ENCODE measurements around the gene HBD.

Gene HBD

GRCh38 chr11:5240056-5240455, 5.8 kb upstream of the HBD start:
- no peak overlapping the region for H3K27ac ChIP-seq
- no peak for TF ChIP-seq ZFX (IDR thresholded peaks at IDR 0.05; ENCODE audit: borderline replicate concordance)

GRCh38 chr11:5239046-5239445, 4.8 kb upstream of the HBD start:
- no peak overlapping the region for H3K27ac ChIP-seq
- TF ChIP-seq CTCF (IDR thresholded peaks at IDR 0.05) (no peak), ZFX (IDR thresholded peaks at IDR 0.05; ENCODE audit: borderline replicate concordance) (no peak)

GRCh38 chr11:5238486-5238885, 4.2 kb upstream of the HBD start:
- TF ChIP-seq CTCF (IDR thresholded peaks at IDR 0.05) (no peak), ZFX (IDR thresholded peaks at IDR 0.05; ENCODE audit: borderline replicate concordance) (no peak)
- no peak overlapping the region for H3K27ac ChIP-seq

- no peak for TF ChIP-seq CTCF (IDR thresholded peaks at IDR 0.05)
- no peak for TF ChIP-seq ZFX (IDR thresholded peaks at IDR 0.05; ENCODE audit: borderline replicate concordance)
- H3K27ac ChIP-seq: no peak overlapping the region
Measured at GRCh38 chr11:5237420-5237819, 3.1 kb upstream of the HBD start.

GRCh38 chr11:5235364-5236095, 1.2 kb upstream of the HBD start:
- TF ChIP-seq ZFX (IDR thresholded peaks at IDR 0.05; ENCODE audit: borderline replicate concordance) (no peak), CTCF (IDR thresholded peaks at IDR 0.05) (no peak)
- no peak overlapping the region for H3K27ac ChIP-seq

GRCh38 chr11:5233307-5233706, 976 bp downstream of the HBD start:
- no peak overlapping the region for H3K27ac ChIP-seq
- no peak for TF ChIP-seq CTCF (IDR thresholded peaks at IDR 0.05)
- no peak for TF ChIP-seq ZFX (IDR thresholded peaks at IDR 0.05; ENCODE audit: borderline replicate concordance)

GRCh38 chr11:5232821-5233220, 1.5 kb downstream of the HBD start:
- H3K27ac ChIP-seq: no peak overlapping the region
- TF ChIP-seq ZFX (IDR thresholded peaks at IDR 0.05; ENCODE audit: borderline replicate concordance) (no peak), CTCF (IDR thresholded peaks at IDR 0.05) (no peak)

GRCh38 chr11:5232176-5232575, 2.1 kb downstream of the HBD start:
- TF ChIP-seq CTCF (IDR thresholded peaks at IDR 0.05): no peak
- no peak for TF ChIP-seq ZFX (IDR thresholded peaks at IDR 0.05; ENCODE audit: borderline replicate concordance)
- no peak overlapping the region for H3K27ac ChIP-seq

All from 22Rv1 (cell line).